NOMO-1 treated with DMSO at 0.1 percent for 48 hours (cell line): ENCODE results near the gene PMVK.

Experiments used
- DNase-seq: peaks from one replicate; lab custom pipeline; 2025; ENCODE audit not compliant: unreplicated experiment; lab: John Stamatoyannopoulos, UW

Gene PMVK

GRCh38 chr1:154967331-154967950, 30.9 kb upstream of the PMVK start:
- DNase-seq = no peak

DNA sequence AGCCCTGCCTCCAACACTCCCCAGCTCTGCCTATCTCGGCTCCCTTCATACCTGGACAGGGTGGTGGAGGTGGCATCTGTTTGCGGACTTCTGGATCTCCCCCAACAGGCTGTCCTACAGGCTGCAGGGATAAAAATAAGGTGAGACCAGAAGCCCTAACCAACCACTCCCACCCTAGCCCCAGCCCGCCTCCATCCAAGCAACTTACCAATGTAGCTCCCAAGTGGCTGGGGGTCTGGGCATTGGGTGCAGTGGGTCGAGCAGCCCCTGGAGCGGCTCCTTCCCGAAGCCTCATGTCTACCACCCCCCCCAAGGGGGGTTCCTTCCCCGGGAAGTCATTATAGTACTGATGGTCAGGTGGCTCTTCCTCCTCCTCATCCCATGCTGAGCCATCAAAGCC, 29.6 kb upstream of the PMVK start:
- no peak for DNase-seq

DNA sequence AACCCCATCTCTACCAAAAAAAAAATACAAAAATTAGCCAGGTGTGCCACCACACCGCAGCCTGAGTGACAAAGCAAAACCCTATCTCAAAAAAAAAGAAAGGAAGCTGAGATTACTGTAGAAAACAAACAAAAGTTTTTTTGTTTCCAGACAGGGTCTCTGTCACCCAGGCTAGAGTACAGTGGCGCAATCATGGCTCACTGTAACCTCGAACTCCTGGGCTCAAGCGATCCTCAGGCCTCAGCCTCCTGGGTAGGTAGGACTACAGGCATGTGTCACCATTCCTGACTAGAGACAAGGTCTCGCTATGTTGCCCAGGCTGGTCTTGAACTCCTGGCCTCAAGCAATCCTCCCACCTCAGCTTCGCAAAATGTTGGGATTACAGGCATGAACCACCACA, 27.8 kb upstream of the PMVK start:
- no peak for DNase-seq

DNA sequence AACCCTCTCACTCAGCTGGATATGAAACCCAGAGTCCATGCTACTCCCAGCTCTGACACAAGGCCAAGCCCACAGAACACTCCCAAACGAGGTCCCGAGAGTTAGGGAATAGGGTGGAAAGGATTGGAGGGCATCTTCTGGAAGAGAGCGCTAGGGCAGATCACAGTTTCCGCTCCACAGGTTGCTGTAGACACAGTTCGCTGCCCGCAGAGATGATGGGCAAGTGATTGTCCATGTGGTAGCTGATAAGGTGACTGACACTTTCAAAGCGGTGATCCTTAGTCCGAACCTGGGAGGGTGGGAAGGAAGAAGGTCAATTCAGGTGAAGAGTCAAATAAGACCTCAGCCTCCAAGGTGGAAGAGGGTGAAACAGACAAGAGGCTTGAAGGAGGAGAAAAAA, 27.1 kb upstream of the PMVK start:
- no peak for DNase-seq

DNA sequence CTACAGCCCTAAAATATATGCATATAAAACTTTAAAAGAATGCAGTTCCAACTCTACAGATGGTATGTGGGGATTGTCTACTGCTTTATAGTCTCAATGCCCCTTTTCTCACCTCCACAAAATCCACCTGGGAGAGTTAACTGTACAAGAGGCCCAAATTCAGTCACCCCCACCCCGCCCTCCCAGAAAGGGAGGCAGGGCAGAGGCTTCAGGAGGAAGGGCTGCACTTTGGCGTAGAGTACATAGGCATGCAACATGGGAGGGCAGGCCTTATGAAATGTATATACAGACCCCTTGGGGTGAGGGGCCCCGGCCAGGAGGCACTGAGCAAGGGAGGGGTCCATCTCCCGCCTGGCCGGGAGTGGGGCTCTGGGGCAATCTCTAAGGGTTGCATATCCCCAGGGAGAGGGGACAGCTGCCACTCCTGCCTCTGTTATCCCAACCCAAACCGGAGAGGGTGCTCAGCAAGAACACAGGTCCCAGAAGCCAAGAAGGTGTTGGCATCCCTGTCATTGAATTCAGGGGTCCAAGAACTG, 26.3 kb upstream of the PMVK start:
- no peak for DNase-seq

- DNase-seq = peak; percentile 49
Measured at GRCh38 chr1:154962156-154962749, 25.7 kb upstream of the PMVK start.

DNA sequence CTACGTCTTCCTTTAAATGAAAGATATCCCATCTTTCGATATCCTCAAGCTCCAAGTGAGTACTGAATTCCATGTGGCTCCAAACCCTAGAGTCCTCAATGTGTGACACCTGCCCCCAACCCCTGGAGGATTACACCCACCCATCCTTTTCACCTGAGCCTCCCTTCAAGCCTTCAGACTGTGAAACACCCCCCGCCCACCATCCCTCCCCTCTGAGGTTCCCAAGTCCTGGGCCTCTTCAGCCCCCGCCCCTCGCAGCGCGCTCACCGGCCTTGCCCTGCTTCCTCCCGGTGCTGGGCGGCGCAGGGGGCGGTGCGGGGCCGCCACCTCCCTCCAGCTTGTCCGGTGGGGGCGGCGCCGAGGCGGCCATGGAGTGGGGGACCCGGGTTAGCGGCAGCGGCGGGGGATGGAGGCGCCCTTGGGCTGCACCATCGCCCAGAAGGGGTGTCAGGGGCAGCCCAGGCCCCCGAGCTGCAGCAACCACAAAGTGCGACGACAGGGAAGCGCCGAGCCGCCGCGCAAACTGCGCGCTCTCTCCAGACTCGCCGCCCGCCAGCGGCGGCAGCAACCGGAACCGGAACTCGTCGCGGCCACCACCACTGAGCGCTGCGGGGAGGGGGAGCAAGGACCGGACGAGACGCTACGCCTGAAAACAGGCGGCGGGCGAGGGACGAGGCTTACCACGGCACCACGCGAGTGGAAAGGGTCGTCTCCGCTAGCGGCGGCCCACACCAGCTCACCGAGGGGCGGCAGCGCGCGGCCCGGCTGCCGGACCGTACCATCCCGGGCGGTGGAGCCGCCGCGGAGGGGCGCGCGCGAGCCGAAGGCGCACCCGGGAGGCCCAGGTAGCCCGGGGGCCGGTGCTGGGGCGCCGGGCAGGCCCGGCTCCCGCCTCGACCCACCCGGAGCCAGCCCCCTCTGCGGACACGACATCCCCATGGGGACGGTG, 25.0 kb upstream of the PMVK start, which contains the start of gene PYGO2:
Gene PYGO2 (minus strand): TSS at position 576 of the 949 bp plus-strand sequence. CDS start 206 bp downstream, at position 370.
- DNase-seq = peak; percentile 68

- DNase-seq = no peak
Measured at GRCh38 chr1:154960446-154961136, 24.1 kb upstream of the PMVK start.

- no peak for DNase-seq
Measured at GRCh38 chr1:154959426-154959780, 22.9 kb upstream of the PMVK start.

GRCh38 chr1:154958681-154959425, 22.3 kb upstream of the PMVK start:
- no peak for DNase-seq

DNA sequence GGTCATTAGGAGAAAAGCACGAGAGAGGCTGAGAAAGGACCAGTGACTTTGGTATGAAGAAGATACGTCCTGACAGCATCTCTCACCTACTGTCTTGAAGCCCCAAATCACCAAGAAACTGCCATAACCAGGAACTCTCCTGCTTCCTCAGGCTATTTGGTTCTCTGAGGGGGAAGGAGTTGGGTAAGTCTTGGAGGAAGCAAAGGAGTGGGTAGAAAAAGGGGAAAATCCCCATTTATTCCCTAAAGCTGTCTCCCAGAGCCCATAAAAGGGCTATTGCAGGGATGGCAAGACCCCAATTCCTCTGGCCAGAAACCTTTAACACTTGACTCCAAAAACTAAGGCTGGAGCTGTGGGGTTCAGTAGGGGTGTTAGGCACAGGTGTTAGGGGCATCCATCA, 21.5 kb upstream of the PMVK start:
- DNase-seq = no peak

DNA sequence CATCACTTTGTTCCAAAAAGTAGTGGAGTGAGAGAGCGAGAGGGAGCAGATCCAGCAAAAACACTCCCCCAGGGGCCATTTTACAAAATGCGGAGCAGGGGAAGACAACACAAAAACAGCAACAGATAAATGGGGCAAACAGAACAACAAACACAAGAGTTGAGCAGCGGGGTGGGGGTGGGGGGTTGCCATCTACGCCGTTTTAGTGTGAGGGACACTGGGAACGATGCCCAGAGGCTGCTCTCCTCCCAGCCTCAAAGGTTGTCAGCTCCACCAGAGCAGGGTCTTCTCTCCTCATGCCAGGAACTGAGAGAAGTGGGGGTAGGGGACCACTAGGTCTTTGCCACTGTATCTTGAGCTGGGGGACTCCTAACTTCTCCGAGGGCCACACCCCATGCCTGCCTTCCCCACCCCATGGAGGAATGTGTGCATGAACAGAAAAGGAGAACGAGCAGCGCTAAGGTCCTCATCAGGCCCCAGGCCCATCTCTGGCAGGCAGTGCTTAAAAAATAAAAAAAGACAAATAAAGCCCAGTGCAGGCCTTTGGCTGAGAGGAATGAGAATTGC, 20.7 kb upstream of the PMVK start:
- DNase-seq = no peak

GRCh38 chr1:154956544-154956941, 20.0 kb upstream of the PMVK start:
- DNase-seq = no peak

DNA sequence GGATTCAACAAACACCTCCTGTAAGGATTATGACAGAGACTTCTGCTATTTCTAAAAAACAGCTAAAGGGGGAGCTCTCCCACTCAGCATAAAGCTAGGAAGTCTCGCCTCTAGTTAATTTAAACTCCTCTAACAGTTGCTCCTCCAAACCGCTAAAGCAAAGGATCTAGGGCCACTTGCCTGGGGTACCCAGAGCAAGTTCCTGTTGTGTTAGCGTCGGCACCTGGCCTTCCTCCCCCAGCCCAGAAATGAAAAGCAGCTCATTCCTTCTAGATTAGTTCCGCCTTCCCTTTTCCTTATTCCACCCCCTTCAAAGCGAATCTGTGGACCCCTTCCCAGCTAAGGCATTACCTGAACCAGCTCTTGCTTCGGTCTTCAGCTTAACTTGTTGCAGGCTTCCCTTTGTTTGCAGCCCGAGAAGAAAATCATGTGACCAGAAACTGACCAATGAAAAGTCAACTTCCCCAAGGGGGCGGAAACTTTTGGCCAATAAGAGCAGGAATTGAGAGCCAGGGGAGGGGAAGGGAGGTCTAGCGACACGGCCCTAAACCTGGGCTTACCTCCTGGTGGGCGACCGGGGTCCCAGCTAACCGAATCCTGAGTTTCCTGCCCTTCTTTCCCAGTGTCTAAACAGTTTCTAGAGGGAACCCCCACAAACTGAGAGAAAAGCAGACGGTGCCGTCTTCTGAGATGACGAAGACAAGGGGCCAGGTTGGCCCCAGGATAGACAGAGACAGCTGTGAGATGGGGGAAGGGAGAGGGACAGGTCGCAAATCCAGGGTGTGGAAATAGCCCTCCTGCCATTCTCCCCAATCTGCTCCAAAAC, 19.4 kb upstream of the PMVK start, which contains the start of gene PBXIP1:
Gene PBXIP1 (minus strand): TSS at position 382 of the 826 bp plus-strand sequence. CDS start 2,378 bp downstream, outside the sequence.
- peak; percentile 89 for DNase-seq

GRCh38 chr1:154955039-154955717, 18.7 kb upstream of the PMVK start:
- DNase-seq = no peak

DNA sequence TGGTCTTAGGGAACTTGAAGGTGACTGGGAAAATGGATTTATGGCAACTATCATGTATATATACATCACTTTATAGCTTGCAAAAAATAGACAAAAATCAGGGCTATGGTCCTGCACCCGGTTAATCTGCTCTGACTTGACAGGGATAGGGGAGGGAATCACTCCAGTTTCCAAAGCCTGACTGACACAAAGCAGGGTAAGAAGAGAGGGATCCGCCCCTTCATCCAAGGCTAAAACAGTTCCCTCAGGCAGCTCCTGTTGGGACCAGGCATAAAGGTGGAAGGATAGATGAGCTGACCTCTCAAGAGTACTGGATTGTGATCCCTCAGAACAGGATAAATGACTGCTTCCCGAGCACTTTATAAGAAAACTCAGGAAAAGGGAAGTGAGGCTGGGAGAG, 18.0 kb upstream of the PMVK start:
- no peak for DNase-seq

DNA sequence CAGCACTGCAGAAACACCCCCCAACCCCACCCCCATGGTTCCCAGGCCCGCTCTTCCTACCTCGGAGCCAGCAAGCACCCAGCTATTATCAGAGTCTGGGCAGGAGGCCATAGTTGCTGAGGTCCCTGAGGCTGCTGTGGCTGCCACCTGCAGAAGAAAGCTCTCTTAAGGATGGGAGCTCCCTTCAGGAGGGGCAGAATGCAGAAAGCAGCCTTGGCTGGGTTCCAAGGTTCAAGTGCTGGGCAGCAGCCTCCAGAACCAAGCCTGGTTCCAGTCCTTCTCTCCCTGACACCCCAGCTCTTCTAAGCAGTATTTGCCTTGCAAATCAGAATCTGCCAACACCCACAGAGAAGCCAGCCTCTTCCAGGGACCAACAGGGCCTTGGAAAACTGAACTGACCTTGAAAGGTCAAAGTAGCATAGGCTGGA, 17.1 kb upstream of the PMVK start:
- no peak for DNase-seq

GRCh38 chr1:154952664-154953063, 16.1 kb upstream of the PMVK start:
- no peak for DNase-seq
